BE2C (cell line): ENCODE measurements around the gene OR2L3. TPM values are rescaled to one million over a fixed set of nuclear protein-coding genes. Genes with fewer than 3 reads are reported as not detected.

Source experiments
- DNase-seq: peaks from one replicate; pipeline ENCODE4 v3.0.0-alpha.2; 2020
- H3K27me3 ChIP-seq: fragments of 250-450 bp; sonication (Bioruptor Pico); 2 replicates; pipeline ENCODE4 v1.5.1; 2020; ENCODE audit warnings: mild to moderate bottlenecking
- H3K36me3 ChIP-seq: fragments of 250-450 bp; sonication (Bioruptor Pico); 2 replicates; pipeline ENCODE4 v1.5.1; 2020; ENCODE audit warnings: mild to moderate bottlenecking
- H3K4me1 ChIP-seq: fragments of 250-450 bp; sonication (Bioruptor Pico); 2 replicates; pipeline ENCODE4 v1.5.1; 2020
- H3K4me3 ChIP-seq: 2 replicates; pipeline ENCODE4 v1.5.1; 2011; ENCODE audit warnings: low read depth, low read length
- H3K9me3 ChIP-seq: fragments of 250-450 bp; sonication (Bioruptor Pico); 2 replicates; pipeline ENCODE4 v1.5.1; 2020
- polyA plus RNA-seq: library from polyadenylated mRNA; unstranded; fragments of >200 nt; gene quantifications from one replicate; pipeline ENCODE4 v1.2.1, GENCODE V29; 2012; ENCODE audit warnings: low read depth, missing spikeins; ENCODE audit not compliant: insufficient read length, insufficient read depth
- TF ChIP-seq, protein P1 (sequence below): IDR thresholded peaks from 2 replicates; pipeline ENCODE4 v1.5.1; 2012; ENCODE audit warnings: mild to moderate bottlenecking, low read depth, low read length

The OR2L3 gene, protein sequence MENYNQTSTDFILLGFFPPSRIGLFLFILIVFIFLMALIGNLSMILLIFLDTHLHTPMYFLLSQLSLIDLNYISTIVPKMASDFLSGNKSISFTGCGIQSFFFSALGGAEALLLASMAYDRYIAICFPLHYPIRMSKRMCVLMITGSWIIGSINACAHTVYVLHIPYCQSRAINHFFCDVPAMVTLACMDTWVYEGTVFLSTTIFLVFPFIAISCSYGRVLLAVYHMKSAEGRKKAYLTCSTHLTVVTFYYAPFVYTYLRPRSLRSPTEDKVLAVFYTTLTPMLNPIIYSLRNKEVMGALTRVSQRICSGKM
- polyA plus RNA-seq: not detected

DNA sequence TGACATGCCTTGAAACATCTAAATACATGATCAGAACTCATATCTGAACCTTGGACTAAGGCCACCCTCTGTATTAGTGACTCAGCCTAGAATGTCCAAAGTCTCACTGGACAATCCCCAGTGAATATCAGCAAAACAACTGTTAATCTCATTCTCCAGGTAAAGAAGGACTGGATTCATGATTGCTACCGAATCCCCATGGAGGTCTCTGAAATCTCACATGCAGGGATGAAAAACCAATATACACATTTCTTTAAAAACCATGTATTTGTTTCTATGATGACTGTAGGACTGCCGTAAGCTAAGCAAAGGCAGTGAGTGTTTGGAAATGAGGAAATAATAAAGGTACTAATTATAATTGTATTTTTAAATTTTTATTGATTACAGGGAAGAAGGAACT is at the start of gene OR2L3:
TSS of gene OR2L3 (plus strand) at position 301 of the 400 bp plus-strand sequence. CDS start 13,846 bp downstream, outside the sequence.
- Histone ChIP-seq H3K4me1 (no peaks in the 10 kb centered on the region), H3K4me3 (no peak within 1 kb of the TSS), H3K36me3 (no peaks in the 10 kb centered on the region), H3K9me3 (no peaks in the 10 kb centered on the region), H3K27me3 (no peaks in the 10 kb centered on the region)
- TF ChIP-seq, protein P1, sequence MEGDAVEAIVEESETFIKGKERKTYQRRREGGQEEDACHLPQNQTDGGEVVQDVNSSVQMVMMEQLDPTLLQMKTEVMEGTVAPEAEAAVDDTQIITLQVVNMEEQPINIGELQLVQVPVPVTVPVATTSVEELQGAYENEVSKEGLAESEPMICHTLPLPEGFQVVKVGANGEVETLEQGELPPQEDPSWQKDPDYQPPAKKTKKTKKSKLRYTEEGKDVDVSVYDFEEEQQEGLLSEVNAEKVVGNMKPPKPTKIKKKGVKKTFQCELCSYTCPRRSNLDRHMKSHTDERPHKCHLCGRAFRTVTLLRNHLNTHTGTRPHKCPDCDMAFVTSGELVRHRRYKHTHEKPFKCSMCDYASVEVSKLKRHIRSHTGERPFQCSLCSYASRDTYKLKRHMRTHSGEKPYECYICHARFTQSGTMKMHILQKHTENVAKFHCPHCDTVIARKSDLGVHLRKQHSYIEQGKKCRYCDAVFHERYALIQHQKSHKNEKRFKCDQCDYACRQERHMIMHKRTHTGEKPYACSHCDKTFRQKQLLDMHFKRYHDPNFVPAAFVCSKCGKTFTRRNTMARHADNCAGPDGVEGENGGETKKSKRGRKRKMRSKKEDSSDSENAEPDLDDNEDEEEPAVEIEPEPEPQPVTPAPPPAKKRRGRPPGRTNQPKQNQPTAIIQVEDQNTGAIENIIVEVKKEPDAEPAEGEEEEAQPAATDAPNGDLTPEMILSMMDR: no peak
- DNase-seq: no peak

DNA sequence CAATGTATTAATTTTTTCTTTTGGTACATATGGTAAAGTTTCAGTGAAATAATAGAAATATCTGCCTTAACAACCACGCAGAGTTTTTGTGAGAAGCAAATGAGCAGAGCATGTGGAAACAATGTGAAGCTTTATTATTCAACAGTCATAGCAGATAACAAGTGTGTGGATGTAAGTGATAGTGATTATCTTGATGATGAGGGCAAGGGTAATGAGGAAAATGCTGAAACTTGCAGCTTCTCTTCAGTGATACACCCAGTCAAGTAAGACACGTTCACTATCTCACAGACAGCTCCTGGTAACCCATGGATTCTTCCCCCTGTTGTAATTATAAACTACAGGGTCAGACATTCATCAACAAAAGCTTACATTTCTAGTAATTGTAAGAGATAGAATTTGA is 47.8 kb upstream of the OR2L3 start:
- Histone ChIP-seq H3K4me1 (no peaks in the 10 kb centered on the region), H3K4me3 (no peak overlapping the region), H3K36me3 (no peaks in the 10 kb centered on the region), H3K9me3 (no peaks in the 10 kb centered on the region), H3K27me3 (no peaks in the 10 kb centered on the region)
- TF ChIP-seq, protein P1: no peak
- DNase-seq: no peak

DNA sequence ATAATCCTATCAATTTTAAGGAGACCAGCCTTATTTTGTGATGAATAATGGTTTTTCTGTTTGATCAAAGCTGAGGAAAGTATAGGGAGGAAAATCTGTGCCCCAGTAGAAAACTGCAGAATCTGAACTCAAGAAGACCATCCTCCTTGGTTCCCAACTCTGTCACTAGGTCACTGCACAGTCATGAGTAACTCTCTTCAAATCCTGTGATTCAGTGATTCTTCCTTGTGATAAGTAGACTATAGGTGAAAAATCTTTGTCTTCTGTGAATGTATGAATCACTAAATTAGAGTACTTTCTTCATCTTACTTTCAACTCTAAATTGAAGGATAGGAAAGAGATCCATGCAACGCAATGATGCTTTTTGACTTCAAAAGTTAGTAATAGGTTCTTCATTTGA is 46.5 kb upstream of the OR2L3 start:
- Histone ChIP-seq H3K36me3 (no peaks in the 10 kb centered on the region), H3K4me3 (no peak overlapping the region), H3K9me3 (no peaks in the 10 kb centered on the region), H3K27me3 (no peaks in the 10 kb centered on the region), H3K4me1 (no peaks in the 10 kb centered on the region)
- TF ChIP-seq, protein P1: no peak
- no peak for DNase-seq

DNA sequence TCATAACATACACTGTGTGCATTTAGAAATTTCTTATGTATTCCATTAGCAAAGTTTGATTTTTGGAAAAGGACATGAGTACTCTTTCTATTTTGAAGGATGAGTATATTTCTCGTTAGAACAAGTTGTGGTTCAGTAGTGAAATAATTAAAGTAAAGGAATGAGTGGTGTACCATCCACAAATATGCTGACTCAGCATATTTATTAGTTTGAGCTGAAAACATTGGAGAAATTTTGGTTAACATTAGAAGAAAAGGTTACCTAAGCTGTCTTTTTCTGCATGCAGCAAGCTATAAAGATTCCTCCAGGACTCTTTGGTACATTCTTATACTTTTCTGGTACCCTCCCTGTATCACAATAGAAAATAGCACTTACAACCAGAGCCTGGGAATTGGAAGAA is 38.9 kb upstream of the OR2L3 start:
- no peak for DNase-seq
- no peaks in the 10 kb centered on the region for H3K4me1 ChIP-seq
- H3K9me3 ChIP-seq: no peaks in the 10 kb centered on the region; the same call in 1 of the 2 replicates
- no peaks in the 10 kb centered on the region for H3K36me3 ChIP-seq
- H3K27me3 ChIP-seq: no peaks in the 10 kb centered on the region
- H3K4me3 ChIP-seq: no peak overlapping the region
- TF ChIP-seq, protein P1: no peak

DNA sequence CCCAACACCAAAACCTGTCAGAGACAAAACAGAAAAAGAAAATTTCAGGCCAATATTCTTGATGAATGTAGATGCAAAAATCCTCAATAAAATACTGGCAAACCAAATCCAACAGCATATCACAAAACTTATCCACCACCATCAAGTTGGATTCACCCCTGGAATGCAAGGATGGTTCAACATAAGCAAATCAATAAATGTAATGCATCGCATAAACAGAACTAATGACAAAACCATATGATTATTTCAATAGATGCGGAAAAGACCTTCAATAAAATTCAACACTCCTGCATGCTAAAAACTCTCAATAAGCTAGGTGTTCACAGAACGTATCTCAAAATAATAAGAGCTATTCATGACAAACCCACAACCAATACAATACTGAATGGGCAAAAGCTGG is 37.0 kb upstream of the OR2L3 start:
- TF ChIP-seq, protein P1: no peak
- Histone ChIP-seq H3K36me3 (no peaks in the 10 kb centered on the region), H3K9me3 (no peaks in the 10 kb centered on the region; the same call in 1 of the 2 replicates), H3K27me3 (no peaks in the 10 kb centered on the region), H3K4me3 (no peak overlapping the region), H3K4me1 (no peaks in the 10 kb centered on the region)
- no peak for DNase-seq

DNA sequence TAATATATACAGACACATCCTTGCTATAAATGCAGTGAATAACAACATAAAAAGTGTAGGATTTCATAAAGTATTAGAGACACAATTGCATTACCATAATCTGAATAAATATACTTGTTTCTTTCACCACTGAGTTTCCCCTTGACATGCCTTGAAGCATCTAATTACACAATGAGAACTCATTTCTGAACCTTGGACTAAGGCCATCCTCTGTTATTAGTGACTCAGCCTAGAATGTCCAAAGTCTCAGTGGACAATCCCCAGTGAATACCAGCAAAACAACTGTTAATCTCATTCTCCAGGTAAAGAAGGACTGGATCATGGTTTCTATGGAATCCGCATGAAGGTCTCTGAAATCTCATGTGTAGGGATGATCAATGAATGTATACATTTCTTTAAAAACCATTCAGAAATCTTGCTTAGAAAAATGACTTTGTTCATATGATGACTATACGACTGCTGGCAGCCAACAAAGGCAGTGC is 33.4 kb upstream of the OR2L3 start, which contains the start of gene OR2L5:
TSS of gene OR2L5 (plus strand) at position 432 of the 482 bp plus-strand sequence. CDS start 8,288 bp downstream, outside the sequence.
- no peak for DNase-seq
- Histone ChIP-seq H3K9me3 (no peaks in the 10 kb centered on the region; the same call in 1 of the 2 replicates), H3K4me3 (no peak within 1 kb of the TSS), H3K27me3 (no peaks in the 10 kb centered on the region), H3K36me3 (no peaks in the 10 kb centered on the region), H3K4me1 (no peaks in the 10 kb centered on the region)
- TF ChIP-seq, protein P1: no peak
